Measurements from ENCODE around the gene NQO1.
A peak's percentile ranks its signal among the peaks of the same experiment; 100 is the strongest.
"Not testable (repeated sequence)": the region's sequence is repeated elsewhere in the genome, so short reads cannot be mapped to it uniquely, and the experiment has no call there.

The NQO1 gene

DNA sequence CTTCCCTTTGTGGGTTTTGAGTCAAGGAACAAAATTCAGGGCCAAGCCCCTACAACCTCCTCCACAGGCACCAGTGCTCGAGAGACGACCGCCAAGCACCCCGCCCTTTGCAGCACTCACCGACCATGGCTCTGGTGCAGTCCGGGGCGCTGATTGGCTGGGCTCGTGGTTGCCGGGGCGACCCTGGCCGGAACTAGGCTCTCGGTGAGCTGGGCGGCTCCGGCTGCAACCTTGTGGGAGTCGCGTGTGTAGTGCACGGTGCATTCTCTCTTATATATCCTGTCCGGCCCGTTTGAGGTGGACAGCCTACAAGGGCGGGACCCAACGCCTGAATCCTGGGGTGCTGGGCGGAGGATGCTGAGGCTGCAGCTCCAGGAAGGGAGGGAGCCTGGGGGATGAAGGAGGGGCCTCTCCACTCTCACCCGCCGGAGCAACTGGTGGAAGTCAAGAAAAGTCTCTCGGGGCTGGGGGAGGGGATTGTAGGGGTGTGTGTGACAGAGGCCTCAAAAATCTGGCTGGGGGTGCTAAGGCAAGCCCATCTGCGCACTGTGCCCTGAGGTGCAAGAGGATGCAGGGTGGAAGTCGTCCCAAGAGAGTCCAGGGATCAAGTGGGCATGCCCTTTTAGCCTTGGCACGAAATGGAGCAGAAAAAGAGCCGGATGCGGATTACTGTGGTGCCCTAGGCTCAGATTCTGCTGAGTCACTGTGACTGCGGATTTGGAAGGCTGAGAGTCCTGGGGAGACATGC lies at the start of gene NQO1:
TSS of gene NQO1 (minus strand) at position 248 of the 748 bp plus-strand sequence. CDS start at position 127, 121 bp downstream.
- Mint-ChIP-seq H3K27ac (peak within 1 kb of the TSS; percentile 78), H3K36me3 (no peaks in the 10 kb centered on the region), H3K4me1 (peaks cover 11% of the 10 kb centered on the region), H3K4me3 (peak within 1 kb of the TSS; percentile 91), H3K9me3 (no peaks in the 10 kb centered on the region), H3K27me3 (no peaks in the 10 kb centered on the region)
- DNase-seq (ENCODE audit: low spot score in 2 of 2), result peak; percentile 76 to 80
- ATAC-seq (ENCODE audit: low read depth), result peak; percentile 99

DNA sequence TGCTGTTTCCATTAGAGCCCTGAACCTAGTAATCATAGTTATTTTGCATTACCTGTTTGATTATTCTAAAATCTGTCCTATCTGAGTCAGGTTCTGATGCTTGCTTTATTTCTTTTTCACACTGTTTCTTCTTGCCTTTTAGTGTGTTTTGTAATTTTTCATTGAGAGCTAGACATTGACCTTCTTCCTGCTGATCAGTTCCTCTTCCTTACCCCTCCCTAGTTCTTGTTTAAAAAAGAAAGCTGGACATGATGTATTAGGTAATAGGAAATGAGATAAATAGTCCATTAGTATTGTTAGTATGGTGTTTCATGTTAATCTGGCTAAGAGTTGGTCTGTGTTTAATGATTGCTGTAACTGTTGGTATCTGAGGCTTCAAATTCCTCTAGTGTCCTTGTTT lies 49.2 kb upstream of the NQO1 start:
- Mint-ChIP-seq H3K4me1 (peaks cover 24% of the 10 kb centered on the region), H3K9me3 (peaks cover 6% of the 10 kb centered on the region), H3K36me3 (peaks cover 22% of the 10 kb centered on the region), H3K4me3 (no peak overlapping the region), H3K27ac (peak overlapping the region; percentile 4), H3K27me3 (no peaks in the 10 kb centered on the region)
- DNase-seq (ENCODE audit: low spot score in 2 of 2) (no peak), ATAC-seq (ENCODE audit: low read depth) (no peak)

DNA sequence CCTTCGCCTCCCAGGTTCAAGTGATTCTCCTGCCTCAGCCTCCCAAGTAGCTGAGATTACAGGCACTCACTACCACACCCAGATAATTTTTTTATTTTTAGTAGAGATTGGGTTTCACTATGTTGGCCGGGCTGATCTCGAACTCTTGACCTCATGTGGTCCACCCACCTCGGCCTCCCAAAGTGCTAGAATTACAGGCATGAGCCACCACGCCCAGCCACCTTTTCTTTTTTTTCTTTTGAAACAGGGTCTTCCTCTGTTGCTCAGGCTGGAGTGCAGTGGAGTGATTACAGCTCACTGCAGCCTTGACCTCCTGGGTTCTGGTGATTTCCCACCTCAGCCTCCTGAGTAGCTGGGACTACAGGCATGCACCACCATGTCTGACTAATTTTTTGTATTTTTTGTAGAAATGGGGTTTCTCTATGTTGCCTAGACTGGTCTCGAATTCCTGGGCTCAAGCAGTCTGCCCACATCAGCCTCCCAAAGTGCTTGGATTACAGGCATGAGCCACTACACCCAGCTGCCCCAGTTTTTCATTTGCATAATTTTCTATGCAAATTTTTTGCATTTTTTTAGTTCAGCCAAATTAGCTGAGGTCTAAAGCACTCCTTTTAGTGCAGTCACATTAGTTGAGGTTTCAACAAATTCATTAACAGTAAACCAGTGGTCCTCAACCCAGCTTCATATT lies 47.0 kb upstream of the NQO1 start:
- peaks cover 22% of the 10 kb centered on the region for H3K36me3 Mint-ChIP-seq
- H3K9me3 Mint-ChIP-seq, result peaks cover 6% of the 10 kb centered on the region
- H3K27ac Mint-ChIP-seq, result peak overlapping the region; percentile 86
- peak overlapping the region; percentile 69 for H3K4me3 Mint-ChIP-seq
- no peak for DNase-seq (ENCODE audit: low spot score in 2 of 2)
- H3K4me1 Mint-ChIP-seq, result peaks cover 28% of the 10 kb centered on the region
- peak; percentile 68 for ATAC-seq (ENCODE audit: low read depth)
- H3K27me3 Mint-ChIP-seq, result no peaks in the 10 kb centered on the region

DNA sequence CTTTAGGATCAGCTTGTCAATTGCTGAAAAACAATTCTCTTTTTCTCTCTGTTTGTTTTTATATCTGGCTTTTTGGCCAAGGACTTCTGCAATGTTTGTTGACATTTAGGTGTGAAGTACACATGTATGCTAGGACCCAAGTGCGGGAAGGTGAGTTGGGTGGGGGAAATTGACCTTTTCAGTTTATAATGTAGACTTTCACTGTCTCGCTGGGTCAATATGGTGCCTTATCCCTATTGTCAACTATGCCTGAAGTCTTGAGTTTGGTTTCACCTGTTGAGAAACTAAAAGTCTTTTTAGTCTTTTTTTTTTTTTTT lies 45.2 kb upstream of the NQO1 start:
- Mint-ChIP-seq H3K4me3 (no peak overlapping the region), H3K9me3 (peaks cover 6% of the 10 kb centered on the region), H3K27ac (peak overlapping the region; percentile 11), H3K4me1 (peaks cover 34% of the 10 kb centered on the region), H3K27me3 (no peaks in the 10 kb centered on the region), H3K36me3 (peaks cover 20% of the 10 kb centered on the region)
- DNase-seq (ENCODE audit: low spot score in 2 of 2), result no peak
- no peak for ATAC-seq (ENCODE audit: low read depth)

DNA sequence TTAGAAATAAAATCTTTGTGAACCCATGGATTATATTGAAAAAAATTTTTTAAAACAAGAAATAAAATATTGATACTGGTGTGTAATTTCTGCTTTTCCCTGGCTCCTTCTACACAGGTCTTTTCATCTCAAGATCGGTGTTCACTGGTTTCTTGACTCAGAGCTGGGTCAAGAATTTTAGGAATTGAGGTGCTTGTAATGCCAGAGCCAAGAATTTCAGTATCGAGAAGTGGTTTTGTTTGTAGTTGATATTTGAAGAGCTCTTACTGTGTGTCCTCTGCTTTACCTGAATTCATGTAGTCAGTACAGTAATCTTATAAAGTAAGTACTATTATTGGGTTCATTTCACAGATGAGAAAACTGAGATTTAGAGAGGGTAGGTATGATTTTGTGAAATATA lies 43.0 kb upstream of the NQO1 start:
- no peak for ATAC-seq (ENCODE audit: low read depth)
- Mint-ChIP-seq H3K27me3 (no peaks in the 10 kb centered on the region), H3K36me3 (peaks cover 13% of the 10 kb centered on the region), H3K27ac (no peak overlapping the region), H3K4me3 (no peak overlapping the region), H3K4me1 (peaks cover 39% of the 10 kb centered on the region), H3K9me3 (no peaks in the 10 kb centered on the region)
- DNase-seq (ENCODE audit: low spot score in 2 of 2), result no peak

DNA sequence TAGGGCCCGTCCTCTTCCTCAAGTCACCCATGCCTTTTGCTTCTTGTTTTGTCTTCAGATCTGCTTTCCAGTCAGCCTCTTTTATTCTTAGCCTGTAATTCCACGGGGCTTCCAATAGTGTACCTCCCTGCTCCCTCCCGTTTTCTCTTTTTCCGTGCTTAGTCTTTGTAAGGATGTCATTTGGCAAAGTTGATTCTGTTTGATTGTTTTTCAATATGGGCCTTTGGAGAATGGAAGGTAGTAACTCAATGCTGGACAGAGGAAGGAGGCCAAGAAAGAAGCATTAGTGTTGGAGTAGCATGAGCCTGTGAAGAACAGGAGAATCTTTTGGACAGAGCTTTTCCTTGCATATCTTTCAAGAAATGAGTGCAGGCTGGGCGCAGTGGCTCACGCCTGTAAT lies 42.3 kb upstream of the NQO1 start:
- H3K36me3 Mint-ChIP-seq, result peaks cover 9% of the 10 kb centered on the region
- ATAC-seq (ENCODE audit: low read depth) (no peak), DNase-seq (ENCODE audit: low spot score in 2 of 2) (no peak)
- peaks cover 35% of the 10 kb centered on the region for H3K4me1 Mint-ChIP-seq
- no peak overlapping the region for H3K4me3 Mint-ChIP-seq
- no peak overlapping the region for H3K27ac Mint-ChIP-seq
- H3K9me3 Mint-ChIP-seq, result no peaks in the 10 kb centered on the region
- H3K27me3 Mint-ChIP-seq, result no peaks in the 10 kb centered on the region

DNA sequence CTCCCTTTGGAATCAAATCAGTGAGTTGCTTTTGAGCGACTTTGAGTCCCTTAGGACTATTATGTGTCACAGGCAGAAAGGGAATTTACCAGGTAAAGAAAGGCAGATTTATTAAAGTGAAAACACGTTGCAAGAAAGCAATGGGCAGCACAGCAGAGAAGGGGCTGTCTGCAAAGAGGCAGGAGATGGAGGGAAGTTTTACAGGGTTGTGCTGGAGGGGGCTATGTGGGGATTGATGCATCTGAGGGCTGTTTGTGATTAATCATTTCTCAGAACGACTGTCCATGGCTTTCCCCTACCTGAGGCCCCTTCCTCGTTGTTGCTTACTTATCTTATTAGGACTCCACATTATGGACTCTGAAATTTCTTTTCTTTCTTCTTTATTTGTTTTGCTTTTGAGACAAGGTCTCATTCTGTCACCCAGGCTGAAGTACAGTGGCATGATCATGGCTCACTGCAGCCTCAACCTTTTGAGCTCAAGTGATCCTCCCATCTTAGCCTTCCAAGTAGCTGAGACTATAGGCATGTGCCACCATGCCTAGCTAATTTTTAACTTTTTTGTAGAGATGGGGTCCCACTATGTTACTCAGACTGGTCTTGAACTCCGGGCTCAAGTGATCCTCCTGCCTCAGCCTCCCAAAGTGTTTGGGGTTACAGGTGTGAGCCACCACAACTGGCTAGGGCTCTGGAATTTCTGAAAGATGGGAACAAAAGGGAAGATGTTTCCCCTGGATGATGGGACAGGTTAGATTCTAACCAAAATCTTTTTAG lies 41.3 kb upstream of the NQO1 start:
- no peaks in the 10 kb centered on the region for H3K27me3 Mint-ChIP-seq
- DNase-seq (ENCODE audit: low spot score in 2 of 2), result no peak
- peak overlapping the region; percentile 38 for H3K27ac Mint-ChIP-seq
- no peaks in the 10 kb centered on the region for H3K9me3 Mint-ChIP-seq
- peaks cover 9% of the 10 kb centered on the region for H3K36me3 Mint-ChIP-seq
- peaks cover 35% of the 10 kb centered on the region for H3K4me1 Mint-ChIP-seq
- no peak for ATAC-seq (ENCODE audit: low read depth)
- no peak overlapping the region for H3K4me3 Mint-ChIP-seq

DNA sequence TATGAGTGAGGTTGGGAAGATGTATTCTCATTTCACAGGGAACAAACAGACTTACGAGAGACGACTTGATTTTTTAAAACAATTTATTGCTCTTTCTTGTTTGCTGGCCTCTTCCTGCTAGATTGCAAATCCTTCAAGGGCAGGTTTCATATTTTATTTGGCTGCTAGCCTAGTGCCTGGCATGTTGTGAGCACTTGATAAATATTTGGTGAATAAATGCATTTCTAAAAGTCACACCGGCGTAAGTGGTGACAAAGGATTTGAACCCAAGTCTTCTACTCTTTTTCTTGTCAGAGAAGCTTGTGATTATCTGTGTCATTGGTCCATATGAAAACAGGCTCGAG lies 37.2 kb upstream of the NQO1 start:
- Mint-ChIP-seq H3K4me1 (peaks cover 24% of the 10 kb centered on the region), H3K27ac (peak overlapping the region; percentile 98), H3K4me3 (peak overlapping the region; percentile 88), H3K36me3 (peaks cover 9% of the 10 kb centered on the region), H3K9me3 (no peaks in the 10 kb centered on the region), H3K27me3 (no peaks in the 10 kb centered on the region)
- ATAC-seq (ENCODE audit: low read depth) (no peak), DNase-seq (ENCODE audit: low spot score in 2 of 2) (no peak)

DNA sequence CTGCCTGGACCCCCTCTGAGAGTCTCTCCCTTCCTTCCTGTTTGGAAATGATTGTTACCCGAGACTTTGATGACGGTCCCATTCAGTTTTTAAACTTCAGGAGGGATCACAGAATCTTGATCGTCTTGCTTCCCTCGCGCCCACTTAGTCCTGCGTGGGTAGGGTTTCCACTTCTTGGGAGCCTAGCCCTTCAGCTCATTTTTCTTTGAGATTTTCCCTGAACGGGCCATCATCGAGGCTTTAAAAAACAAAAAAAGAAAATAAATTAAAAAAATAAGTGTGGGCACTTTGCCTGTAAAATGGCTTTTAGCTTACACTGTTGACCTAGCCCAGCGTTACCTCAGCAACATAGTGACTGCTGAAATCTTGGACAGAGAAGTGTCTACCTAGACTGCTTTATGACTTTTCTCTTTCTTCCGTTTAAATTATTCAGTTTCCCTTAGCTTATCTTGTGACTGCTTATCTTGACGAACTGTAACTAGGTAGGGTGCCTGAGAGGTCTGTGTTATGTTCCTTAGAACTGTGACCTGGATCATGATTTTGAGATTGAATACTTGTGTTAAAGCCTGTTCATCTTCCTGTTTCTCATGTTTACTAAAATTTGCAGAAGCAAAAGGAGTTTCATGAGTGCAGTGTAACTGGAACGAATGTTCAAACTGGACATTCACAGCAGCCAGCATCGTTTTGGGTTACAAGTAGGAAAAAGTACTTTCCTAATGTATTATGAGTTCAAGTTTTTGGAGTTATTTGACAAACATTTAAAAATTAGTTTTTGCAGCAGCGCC lies 36.6 kb upstream of the NQO1 start:
- Mint-ChIP-seq H3K9me3 (no peaks in the 10 kb centered on the region), H3K27me3 (no peaks in the 10 kb centered on the region), H3K27ac (peak overlapping the region; percentile 98), H3K36me3 (peaks cover 9% of the 10 kb centered on the region), H3K4me1 (peaks cover 23% of the 10 kb centered on the region), H3K4me3 (peak overlapping the region; percentile 88)
- DNase-seq (ENCODE audit: low spot score in 2 of 2), result peak in 1 of 2 donors; percentile 44
- peak; percentile 69 for ATAC-seq (ENCODE audit: low read depth)

DNA sequence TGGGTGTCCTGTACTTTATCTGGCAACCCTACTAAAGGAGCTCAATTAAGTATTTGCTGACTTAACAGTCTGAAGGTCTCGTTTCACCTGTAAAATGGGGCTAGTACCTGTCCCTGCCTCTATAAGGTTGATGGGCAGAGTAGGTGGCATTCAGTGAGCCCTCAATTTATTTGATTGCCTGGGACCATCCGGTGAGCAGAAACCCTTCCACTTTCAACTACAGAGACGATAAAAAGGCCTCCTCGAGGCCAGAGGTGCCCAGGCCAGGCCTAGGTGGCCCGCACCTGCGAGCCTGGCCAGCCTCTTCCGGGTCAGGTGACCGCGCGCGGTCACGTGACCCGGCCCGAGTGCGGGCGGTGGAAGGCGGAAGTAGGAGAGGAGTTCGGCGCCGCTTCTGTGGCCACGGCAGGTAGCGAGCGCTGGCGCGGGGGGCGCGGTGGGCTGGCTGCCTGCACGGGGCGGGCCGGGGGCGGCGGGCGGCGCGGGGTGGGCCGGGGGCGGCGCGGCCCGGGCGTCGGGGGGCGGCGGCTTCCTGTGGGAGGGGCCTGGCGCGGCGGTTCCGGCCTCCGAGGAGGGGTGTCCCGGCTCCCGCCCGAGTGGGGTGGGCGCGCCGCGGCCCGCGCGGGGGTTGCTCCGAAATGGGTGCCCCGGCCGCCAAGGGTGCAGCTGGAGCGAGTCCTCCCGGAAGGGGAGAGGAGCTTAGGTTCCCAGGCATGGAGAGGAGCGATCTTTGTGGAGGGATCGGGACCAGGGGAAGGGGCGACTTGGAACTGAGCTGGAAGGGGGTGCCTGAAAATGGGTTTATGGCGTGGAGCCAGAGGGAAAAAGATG lies 35.8 kb upstream of the NQO1 start, which contains the start of gene WWP2:
TSS of gene WWP2 (plus strand) at position 350 of the 831 bp plus-strand sequence. CDS start 24,679 bp downstream, outside the sequence.
- Mint-ChIP-seq H3K27ac (peak within 1 kb of the TSS; percentile 98), H3K4me1 (peaks cover 16% of the 10 kb centered on the region), H3K9me3 (no peaks in the 10 kb centered on the region), H3K4me3 (peak within 1 kb of the TSS; percentile 88), H3K27me3 (no peaks in the 10 kb centered on the region), H3K36me3 (peaks cover 9% of the 10 kb centered on the region)
- ATAC-seq (ENCODE audit: low read depth) (peak; percentile 76), DNase-seq (ENCODE audit: low spot score in 2 of 2) (peak; percentile 69 to 75)

DNA sequence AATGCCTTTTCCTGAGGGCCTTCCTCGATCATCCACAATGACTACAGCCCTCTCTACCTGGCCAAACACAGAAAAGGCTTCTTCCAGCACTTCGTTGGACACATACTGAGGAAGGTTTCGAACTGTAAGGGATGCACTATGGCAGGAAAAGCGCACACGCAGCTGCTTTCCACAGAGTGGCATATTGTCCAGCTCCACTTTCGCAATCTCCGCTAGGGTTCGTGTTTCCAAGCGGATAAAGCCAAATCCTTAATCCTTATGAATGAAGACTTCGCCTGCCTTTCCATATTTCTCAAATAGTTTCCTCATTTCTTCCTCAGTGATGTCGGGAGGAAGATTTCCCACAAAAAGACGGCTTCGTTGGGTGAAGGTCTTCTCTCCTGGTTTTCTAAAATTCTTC lies 31.0 kb upstream of the NQO1 start:
- not testable (repeated sequence) for H3K27ac Mint-ChIP-seq; DNase-seq (ENCODE audit: low spot score in 2 of 2); H3K9me3 Mint-ChIP-seq; H3K36me3 Mint-ChIP-seq; ATAC-seq (ENCODE audit: low read depth); H3K27me3 Mint-ChIP-seq; H3K4me3 Mint-ChIP-seq
- peaks cover 15% of the 10 kb centered on the region for H3K4me1 Mint-ChIP-seq

DNA sequence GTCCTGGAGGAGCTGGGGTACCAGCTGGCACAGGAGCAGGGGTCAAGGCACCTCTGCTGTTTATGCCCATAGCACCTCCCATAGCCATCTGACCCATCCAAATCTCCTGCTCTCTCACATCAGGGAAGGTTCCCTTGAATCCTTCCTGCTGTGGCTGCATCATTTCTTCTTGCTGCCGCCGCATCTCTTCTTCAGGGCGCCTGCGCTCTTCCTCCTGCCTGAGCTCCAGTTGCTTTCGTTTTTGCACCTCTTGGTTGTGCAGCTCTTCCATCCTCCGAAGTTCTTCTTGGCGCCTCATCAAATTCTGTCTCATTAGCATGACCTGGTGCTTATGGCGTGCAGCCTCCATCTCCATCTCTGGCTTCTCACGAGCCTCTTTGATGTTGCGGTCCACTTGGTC lies 30.3 kb upstream of the NQO1 start:
- no peaks in the 10 kb centered on the region for H3K27me3 Mint-ChIP-seq
- H3K9me3 Mint-ChIP-seq, result no peaks in the 10 kb centered on the region
- H3K4me3 Mint-ChIP-seq, result no peak overlapping the region
- ATAC-seq (ENCODE audit: low read depth) (no peak), DNase-seq (ENCODE audit: low spot score in 2 of 2) (no peak)
- H3K4me1 Mint-ChIP-seq, result peaks cover 15% of the 10 kb centered on the region
- peaks cover 4% of the 10 kb centered on the region for H3K36me3 Mint-ChIP-seq
- peak overlapping the region; percentile 42 for H3K27ac Mint-ChIP-seq

Measured in memory B cell (primary cell).